ENCODE measurements around the gene FTO.
"Not testable (repeated sequence)": the region's sequence is repeated elsewhere in the genome, so short reads cannot be mapped to it uniquely, and the experiment has no call there.

FTO gene

DNA sequence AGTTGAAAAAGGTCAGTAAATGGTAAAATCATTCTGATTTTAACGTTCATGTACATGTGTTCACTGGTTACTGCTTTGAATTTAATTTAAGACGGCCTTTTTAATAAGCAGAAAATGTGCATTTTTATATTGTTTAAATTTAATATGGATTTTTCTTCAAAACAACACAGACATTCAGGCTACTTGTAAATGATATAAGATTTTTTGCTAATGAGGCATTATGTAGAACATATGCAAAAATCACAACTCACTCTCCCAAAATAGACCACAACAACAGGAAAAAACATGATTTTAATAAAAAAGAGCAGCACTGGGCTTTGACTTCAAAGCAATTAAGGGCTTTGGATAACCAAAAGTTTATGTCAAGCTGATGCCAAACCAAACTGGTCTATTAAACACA, 22.6 kb upstream of the FTO start:
- TF ChIP-seq, protein P1, sequence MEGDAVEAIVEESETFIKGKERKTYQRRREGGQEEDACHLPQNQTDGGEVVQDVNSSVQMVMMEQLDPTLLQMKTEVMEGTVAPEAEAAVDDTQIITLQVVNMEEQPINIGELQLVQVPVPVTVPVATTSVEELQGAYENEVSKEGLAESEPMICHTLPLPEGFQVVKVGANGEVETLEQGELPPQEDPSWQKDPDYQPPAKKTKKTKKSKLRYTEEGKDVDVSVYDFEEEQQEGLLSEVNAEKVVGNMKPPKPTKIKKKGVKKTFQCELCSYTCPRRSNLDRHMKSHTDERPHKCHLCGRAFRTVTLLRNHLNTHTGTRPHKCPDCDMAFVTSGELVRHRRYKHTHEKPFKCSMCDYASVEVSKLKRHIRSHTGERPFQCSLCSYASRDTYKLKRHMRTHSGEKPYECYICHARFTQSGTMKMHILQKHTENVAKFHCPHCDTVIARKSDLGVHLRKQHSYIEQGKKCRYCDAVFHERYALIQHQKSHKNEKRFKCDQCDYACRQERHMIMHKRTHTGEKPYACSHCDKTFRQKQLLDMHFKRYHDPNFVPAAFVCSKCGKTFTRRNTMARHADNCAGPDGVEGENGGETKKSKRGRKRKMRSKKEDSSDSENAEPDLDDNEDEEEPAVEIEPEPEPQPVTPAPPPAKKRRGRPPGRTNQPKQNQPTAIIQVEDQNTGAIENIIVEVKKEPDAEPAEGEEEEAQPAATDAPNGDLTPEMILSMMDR (IDR thresholded peaks at IDR 0.05; ENCODE audit: low read depth, low read length): no peak
- no peaks in the 10 kb centered on the region for H3K9me3 ChIP-seq
- H3K4me1 ChIP-seq: no peaks in the 10 kb centered on the region
- no peak for DNase-seq
- no peaks in the 10 kb centered on the region for H3K27me3 ChIP-seq
- H3K36me3 ChIP-seq: peaks cover 6% of the 10 kb centered on the region
- no peak overlapping the region for H3K4me3 ChIP-seq (ENCODE audit: low read depth, low read length)

DNA sequence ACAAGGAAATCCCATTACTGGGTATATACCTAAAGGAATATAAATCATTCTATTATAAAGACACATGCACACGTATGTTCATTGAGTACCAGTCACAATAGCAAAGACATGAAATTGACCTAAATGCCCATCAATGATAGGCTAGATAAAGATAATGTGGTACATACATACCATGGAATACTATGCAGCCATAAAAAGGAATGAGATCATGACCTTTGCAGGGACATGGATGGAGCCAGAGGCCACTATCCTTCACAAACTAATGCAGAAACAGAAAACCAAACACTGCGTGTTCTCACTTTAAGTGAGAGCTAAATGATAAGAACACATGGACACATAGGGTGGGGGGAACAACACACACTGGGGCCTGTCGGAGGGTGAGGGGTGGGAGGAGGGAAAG, 18.6 kb upstream of the FTO start:
- H3K27me3 ChIP-seq; H3K4me1 ChIP-seq; DNase-seq; H3K4me3 ChIP-seq (ENCODE audit: low read depth, low read length); H3K9me3 ChIP-seq; H3K36me3 ChIP-seq: not testable (repeated sequence)

DNA sequence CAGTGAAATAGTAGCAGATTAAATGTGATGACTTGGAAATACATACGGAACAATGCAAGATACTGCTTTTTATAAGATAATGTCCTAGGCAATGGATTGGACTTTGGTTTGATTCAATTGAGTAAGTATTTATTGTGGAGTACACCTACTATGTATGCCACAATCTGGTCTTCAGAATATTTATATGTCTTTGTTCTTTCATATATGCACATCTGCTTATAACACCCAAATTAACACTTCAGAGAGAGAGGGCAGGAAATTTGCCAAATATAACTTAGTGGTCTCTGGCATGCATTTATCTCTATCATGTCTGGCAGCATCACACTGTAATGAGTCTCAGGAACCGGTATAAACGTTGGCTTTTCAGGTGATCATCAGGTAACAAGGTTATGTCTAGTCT, 17.2 kb upstream of the FTO start:
- Histone ChIP-seq H3K36me3 (peaks cover 13% of the 10 kb centered on the region), H3K4me1 (no peaks in the 10 kb centered on the region), H3K27me3 (no peaks in the 10 kb centered on the region), H3K9me3 (no peaks in the 10 kb centered on the region), H3K4me3 (ENCODE audit: low read depth, low read length) (no peak overlapping the region)
- TF ChIP-seq, protein P1 (IDR thresholded peaks at IDR 0.05; ENCODE audit: low read depth, low read length): no peak
- no peak for DNase-seq

DNA sequence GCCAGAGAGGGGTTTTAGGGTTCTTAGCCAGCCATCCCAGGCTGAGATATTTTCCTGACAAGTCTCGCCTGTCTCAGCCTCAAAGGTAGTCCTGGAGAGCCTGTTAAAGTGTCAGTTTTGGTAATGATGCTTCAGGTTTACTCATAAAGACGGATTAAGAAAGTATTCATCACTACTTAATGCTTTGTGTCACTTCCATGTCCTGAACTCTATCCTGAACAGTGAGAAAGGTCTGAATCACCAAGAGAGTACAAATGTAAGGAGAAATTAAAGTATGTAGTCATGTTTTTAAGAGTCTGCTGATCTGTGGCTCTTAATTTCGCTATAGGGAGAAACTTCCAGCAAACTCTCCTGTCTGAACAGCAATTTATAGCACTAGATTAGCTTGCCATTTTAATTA, 14.3 kb upstream of the FTO start:
- no peaks in the 10 kb centered on the region for H3K4me1 ChIP-seq
- DNase-seq: no peak
- H3K36me3 ChIP-seq: peaks cover 16% of the 10 kb centered on the region
- H3K4me3 ChIP-seq (ENCODE audit: low read depth, low read length): no peak overlapping the region
- H3K9me3 ChIP-seq: no peaks in the 10 kb centered on the region
- TF ChIP-seq, protein P1 (IDR thresholded peaks at IDR 0.05; ENCODE audit: low read depth, low read length): no peak
- no peaks in the 10 kb centered on the region for H3K27me3 ChIP-seq

DNA sequence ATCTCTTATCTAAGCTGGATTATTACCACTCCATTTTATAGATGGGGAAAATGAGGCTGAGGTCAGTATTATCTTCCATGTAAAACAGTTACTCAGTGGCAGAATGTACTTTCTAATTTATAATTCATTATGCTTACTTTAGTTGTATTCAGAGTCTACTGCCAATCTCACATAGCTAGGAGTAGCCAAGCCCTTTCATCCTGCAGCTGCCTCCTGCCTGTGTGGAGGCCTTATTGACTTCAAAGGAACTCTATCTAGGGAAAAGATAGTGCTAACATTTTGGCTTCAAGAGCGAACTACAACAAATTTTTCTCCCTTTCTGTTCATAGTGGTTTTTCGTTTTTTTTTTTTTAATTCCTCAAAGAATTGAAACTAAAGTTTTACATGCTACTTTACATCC, 13.2 kb upstream of the FTO start:
- TF ChIP-seq, protein P1 (IDR thresholded peaks at IDR 0.05; ENCODE audit: low read depth, low read length): no peak
- Histone ChIP-seq H3K4me3 (ENCODE audit: low read depth, low read length) (no peak overlapping the region), H3K4me1 (no peaks in the 10 kb centered on the region), H3K9me3 (no peaks in the 10 kb centered on the region), H3K36me3 (peaks cover 10% of the 10 kb centered on the region), H3K27me3 (no peaks in the 10 kb centered on the region)
- no peak for DNase-seq

DNA sequence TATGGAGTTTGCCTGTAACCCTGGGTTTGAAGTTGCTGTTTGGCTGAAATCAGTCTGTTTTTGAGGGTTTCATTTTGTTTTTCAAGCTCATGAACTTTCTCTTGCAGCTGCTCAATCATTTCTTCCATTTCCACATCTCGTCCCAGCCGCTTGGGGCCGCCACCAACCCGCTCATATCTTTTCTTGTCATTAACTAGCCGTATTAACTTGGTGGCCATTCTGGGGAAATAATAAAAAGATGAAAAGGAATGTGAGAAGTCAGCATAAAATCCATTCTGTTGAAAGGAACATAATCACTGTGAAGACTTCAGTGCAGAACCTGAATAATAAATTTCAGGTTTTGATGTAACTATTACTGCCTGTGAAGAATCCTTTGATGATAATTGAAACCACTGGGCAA, 11.8 kb upstream of the FTO start:
- DNase-seq: no peak
- TF ChIP-seq, protein P1 (IDR thresholded peaks at IDR 0.05; ENCODE audit: low read depth, low read length): no peak
- H3K9me3 ChIP-seq: no peaks in the 10 kb centered on the region
- no peaks in the 10 kb centered on the region for H3K4me1 ChIP-seq
- H3K36me3 ChIP-seq: peaks cover 8% of the 10 kb centered on the region; the same call in 1 of the 2 replicates
- no peak overlapping the region for H3K4me3 ChIP-seq (ENCODE audit: low read depth, low read length)
- H3K27me3 ChIP-seq: no peaks in the 10 kb centered on the region

DNA sequence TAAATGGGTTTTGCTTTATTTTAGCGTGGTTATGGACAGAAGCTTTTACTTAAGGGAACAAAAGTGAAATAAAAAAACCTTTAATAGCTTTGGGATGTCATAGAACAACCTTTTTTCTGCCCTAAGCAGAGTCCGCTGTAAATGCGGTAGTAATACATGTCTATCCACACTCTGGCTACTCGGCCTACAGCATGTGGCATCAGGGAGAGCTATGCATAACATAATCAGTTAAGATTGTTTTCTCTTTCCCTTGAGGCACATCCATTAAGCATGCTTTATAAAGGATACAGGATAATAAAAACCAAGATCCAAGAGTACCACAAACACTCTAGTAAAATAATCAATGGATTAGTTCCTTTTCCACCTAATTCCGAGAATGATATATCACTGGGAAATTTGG, 10.6 kb upstream of the FTO start:
- Histone ChIP-seq H3K4me1 (no peaks in the 10 kb centered on the region), H3K36me3 (peaks cover 8% of the 10 kb centered on the region; the same call in 1 of the 2 replicates), H3K9me3 (no peaks in the 10 kb centered on the region), H3K27me3 (no peaks in the 10 kb centered on the region), H3K4me3 (ENCODE audit: low read depth, low read length) (no peak overlapping the region)
- no peak for DNase-seq
- TF ChIP-seq, protein P1 (IDR thresholded peaks at IDR 0.05; ENCODE audit: low read depth, low read length): no peak

All from BE2C (cell line).